Astrocyte of the spinal cord (primary cell): ENCODE measurements around the gene CDT1.
A peak's percentile ranks its signal among the peaks of the same experiment; 100 is the strongest.

Experiments
- DNase-seq: peaks from one replicate; pipeline ENCODE4 v3.0.0; 2011; ENCODE audit warnings: low read depth, low spot score
- H3K4me3 ChIP-seq: 2 replicates; pipeline ENCODE4 v1.5.1; 2011; ENCODE audit warnings: low read depth, mild to moderate bottlenecking, low read length, moderate library complexity
- in situ Hi-C: cut with HindIII; loops from 2 replicates; pipeline ENCODE4 v1.10.0; 2017; ENCODE audit warnings: low sequenced_read_pairs
- TF ChIP-seq, protein P1 (sequence below): IDR thresholded peaks from 2 replicates; pipeline ENCODE4 v1.5.1; 2012; ENCODE audit warnings: low read depth, mild to moderate bottlenecking, low read length, inconsistent platforms

Gene CDT1

DNA sequence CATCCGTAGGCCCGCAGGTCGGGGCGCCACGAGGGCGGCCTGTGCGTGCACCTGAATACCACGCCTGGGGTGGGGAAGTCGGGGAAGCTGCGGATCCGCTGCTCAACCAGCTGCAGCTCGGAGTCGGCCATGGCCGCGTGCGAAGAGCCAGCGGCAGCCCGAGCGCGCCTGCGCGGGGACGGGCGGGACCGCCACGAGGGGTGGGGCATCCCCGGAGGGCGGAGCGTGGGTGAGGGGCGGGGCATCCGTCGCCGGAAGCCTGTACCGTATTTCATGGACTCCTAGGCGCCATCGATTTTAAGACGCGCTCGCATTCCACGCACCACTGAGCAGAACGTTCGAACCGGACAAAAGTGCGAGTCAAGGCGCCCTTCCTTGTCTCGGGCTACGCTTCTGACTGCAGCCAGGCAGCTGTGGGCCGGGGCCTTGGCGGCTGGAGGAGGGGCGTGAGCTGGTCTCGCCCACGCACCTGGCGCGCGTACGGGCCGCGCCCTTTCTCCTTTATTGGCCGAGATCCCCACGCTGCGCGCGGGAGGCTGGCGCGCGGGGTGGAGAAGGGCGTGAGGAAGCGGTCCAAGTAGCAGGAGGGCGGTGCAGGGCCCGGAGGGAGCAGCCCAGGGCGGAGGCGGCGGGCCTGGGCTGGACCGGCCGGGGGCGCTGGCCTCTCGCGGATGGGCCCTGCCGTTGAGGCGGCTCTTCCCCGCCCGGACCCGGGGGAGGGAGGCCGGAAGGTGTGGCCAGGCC is 8.4 kb downstream of the CDT1 start, which contains the start of gene APRT:
TSS of gene APRT (minus strand) at position 160 of the 744 bp plus-strand sequence. CDS start at position 131, 29 bp downstream.
- in situ Hi-C loops = no loop called here
- peak; percentile 94 for DNase-seq
- peak within 1 kb of the TSS; percentile 61 for H3K4me3 ChIP-seq
- TF ChIP-seq, protein P1, sequence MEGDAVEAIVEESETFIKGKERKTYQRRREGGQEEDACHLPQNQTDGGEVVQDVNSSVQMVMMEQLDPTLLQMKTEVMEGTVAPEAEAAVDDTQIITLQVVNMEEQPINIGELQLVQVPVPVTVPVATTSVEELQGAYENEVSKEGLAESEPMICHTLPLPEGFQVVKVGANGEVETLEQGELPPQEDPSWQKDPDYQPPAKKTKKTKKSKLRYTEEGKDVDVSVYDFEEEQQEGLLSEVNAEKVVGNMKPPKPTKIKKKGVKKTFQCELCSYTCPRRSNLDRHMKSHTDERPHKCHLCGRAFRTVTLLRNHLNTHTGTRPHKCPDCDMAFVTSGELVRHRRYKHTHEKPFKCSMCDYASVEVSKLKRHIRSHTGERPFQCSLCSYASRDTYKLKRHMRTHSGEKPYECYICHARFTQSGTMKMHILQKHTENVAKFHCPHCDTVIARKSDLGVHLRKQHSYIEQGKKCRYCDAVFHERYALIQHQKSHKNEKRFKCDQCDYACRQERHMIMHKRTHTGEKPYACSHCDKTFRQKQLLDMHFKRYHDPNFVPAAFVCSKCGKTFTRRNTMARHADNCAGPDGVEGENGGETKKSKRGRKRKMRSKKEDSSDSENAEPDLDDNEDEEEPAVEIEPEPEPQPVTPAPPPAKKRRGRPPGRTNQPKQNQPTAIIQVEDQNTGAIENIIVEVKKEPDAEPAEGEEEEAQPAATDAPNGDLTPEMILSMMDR = peak; percentile 21

DNA sequence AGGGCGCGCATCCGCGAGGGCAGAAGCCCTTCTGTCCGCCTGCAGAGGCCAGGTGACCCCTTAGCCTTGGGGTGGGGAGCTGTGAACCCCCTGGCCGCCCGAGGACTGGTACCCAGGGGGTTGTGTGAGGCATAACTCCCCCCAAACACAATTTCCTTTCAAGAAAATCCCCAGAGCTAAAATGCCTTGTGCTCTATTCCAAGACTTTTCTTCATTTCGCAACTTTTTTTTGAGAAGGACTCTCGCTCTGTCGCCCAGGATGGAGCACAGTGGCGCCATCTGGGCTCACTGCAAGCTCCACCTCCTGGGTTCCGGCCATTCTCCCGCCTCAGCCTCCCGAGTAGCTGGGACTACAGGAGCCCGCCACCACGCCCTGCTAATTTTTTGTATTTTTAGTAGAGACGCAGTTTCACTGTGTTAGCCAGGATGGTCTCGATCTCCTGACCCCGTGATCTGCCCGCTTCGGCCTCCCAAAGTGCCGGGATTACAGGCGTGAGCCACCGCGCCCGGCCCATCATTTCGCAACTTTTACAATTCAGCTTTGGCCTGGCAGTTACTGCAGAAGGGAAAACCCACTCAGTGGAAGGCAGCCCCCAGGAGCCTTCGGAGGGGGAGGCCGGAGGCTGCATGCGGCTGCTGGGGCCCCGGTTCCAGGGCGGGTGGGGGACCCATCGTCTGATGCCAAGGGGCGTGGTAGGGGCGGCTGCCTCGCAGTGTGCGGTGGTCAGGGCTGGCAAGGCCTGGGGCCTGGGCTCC is 9.1 kb downstream of the CDT1 start:
- in situ Hi-C loops = no loop called here
- H3K4me3 ChIP-seq = peak overlapping the region; percentile 42
- DNase-seq = peak; percentile 19
- TF ChIP-seq, protein P1 = peak; percentile 2

DNA sequence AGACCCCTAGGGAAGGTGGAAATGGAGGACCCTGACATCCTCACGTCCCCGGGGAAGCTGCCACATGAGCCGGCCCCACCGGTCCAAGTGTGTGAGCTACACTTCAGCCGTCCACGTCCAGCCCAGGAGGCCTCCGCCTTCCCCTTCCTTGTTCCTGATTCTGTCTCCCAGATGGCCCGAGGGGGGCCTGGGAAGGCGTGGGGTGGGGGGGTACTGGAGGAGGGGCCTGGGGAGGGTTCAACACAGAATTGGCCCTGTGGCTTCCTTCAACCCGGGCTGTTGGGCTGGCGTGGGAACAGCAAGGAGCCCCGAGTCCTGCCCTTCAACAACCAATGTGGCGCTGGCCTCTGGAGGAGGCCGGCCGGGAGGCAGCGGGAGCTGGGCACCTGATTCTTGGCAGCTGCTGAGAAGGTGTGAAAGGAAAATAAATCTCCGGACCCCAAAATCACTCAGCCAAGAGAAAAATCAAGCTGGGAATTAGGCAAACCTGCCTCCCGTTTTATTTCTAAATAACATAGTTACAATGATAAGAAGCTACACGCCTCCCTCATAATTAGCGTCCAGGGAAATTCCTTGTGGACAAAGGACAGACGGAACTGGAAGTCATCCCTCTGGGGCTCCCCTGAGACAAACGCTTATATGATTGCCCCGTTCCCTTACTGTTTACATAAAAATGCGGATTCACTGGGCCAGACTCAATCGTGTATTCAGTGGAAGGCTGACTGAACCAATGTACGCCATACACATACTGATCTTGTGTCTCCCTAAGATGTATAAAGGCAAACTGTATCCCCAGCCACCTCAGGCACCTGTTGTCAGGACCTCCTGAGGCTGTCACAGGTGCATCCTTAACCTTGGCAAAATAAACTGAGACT is 9.9 kb downstream of the CDT1 start:
- no peak overlapping the region for H3K4me3 ChIP-seq
- TF ChIP-seq, protein P1 = no peak
- in situ Hi-C loops = no loop called here
- DNase-seq = no peak

DNA sequence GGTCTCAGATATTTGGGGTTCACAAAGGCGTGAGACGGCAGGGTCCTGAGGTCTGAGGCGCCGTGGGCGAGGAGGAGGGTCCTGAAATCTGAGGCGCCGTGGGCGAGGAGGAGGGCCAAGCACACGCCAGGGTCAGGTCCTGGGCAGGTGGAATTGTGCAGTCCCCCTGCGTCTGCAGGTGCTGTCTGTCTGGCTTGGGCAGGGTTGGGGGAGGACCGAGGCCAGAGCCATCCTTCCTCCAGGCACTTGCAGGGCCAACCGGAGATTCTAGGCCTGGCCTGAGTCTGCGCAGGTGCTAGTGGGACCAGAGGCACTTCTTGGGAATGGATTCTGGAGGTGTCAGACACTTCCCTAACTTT is 10.5 kb downstream of the CDT1 start:
- TF ChIP-seq, protein P1 = no peak
- in situ Hi-C loops = no loop called here
- no peak for DNase-seq
- H3K4me3 ChIP-seq = no peak overlapping the region

DNA sequence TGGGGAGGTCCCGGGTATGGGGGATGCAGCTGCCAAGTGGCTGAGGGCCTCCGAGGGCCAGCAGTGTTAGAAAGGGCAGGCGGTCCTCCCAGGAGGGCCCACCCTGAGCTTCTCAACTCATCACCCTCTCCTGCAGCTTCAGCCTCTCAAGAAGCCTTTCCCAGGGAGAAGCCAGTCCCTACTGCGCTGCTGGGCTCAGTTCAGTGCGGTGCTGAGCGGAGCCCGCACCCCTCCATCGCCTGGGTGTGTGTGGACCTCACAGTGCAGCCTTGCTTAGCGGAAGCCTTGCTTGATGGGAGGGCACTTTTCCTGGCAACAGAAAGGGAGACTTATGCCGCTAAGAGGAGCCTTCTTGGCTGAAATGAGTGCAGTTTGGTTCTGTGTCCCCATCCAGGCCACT is 11.6 kb downstream of the CDT1 start:
- H3K4me3 ChIP-seq = no peak overlapping the region
- in situ Hi-C loops = no loop called here
- TF ChIP-seq, protein P1 = no peak
- DNase-seq = no peak

DNA sequence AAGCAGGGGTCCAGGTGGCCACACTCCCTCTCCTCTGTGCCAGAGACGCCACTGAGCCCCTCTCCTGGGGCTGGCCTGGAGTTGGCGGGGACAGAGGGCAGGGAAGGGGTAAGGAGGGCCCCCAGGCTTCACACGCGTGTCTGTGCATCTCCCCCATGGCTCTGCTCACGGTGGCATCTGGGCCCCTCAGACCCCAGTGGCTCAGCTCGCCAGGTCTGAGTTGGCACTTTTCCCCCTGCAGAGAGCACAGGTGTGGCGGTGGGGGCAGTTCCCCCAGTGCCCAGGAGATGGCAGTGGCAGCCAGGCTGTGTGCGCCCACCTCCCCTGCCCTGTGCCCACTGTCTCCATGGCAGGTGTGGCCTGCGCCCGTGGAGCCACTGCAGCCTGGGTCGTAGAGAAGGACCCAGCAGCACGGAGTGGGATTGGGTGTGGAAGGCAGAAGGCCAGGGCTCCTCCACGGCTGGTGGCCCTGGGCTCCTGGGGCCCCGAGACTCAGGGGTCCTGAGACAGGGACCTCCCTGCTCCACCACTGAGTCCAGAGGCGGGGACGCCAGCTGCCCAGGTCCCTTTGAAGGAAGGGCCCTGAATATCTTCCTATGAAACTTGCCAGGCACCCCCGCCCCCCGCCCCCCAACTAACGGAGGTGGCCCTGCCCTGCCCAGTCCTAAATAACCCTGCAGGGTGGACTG is 12.5 kb downstream of the CDT1 start:
- in situ Hi-C loops = no loop called here
- H3K4me3 ChIP-seq = no peak overlapping the region
- no peak for DNase-seq
- TF ChIP-seq, protein P1 = peak; percentile 77
